Mesothelial cell of epicardium (in vitro differentiated cells): ENCODE results near the gene CHMP1B. TPM values are rescaled to one million over a fixed set of nuclear protein-coding genes. Genes with fewer than 3 reads are reported as not detected.

Experiments
- DNase-seq, 2 experiments: peaks; one replicate each; pipeline ENCODE4 v3.0.0; 2021; ENCODE audit warnings: low spot score in 2 of 2; ENCODE audit not compliant: unreplicated experiment in 2 of 2
- H3K27ac Mint-ChIP-seq: 2 replicates; pipeline ENCODE4 v1.8.0; 2021; ENCODE audit warnings: mixed read lengths
- H3K27me3 Mint-ChIP-seq: 2 replicates; pipeline ENCODE4 v1.8.0; 2021; ENCODE audit warnings: low read depth, mixed read lengths
- H3K36me3 Mint-ChIP-seq: 2 replicates; pipeline ENCODE4 v1.8.0; 2021; ENCODE audit warnings: mixed read lengths
- H3K4me1 Mint-ChIP-seq: 2 replicates; pipeline ENCODE4 v1.8.0; 2021; ENCODE audit warnings: mixed read lengths
- H3K4me3 Mint-ChIP-seq: 2 replicates; pipeline ENCODE4 v1.8.0; 2021; ENCODE audit warnings: mild to moderate bottlenecking, moderate library complexity, mixed read lengths
- H3K9me3 Mint-ChIP-seq: 2 replicates; pipeline ENCODE4 v1.8.0; 2021; ENCODE audit warnings: mixed read lengths
- CTCF ChIP-seq: fragments of 200-600 bp; sonication (generic); IDR thresholded peaks from one replicate; pipeline ENCODE4 v1.5.0; 2021; ENCODE audit warnings: antibody characterized with exemption; ENCODE audit not compliant: unreplicated experiment
- total RNA-seq: library from RNA; stranded (reverse); gene quantifications from 3 replicates; pipeline ENCODE4 v1.2.1, GENCODE V29; 2021

Gene CHMP1B
- total RNA-seq, 1 donor from 2014 or later = 43.7 TPM

GRCh38 chr18:11862468-11863137 lies 11.4 kb downstream of the CHMP1B start:
- no peak for DNase-seq
- peaks cover 24% of the 10 kb centered on the region for H3K4me1 Mint-ChIP-seq
- no peak overlapping the region for H3K4me3 Mint-ChIP-seq
- no peaks in the 10 kb centered on the region for H3K27me3 Mint-ChIP-seq
- peak overlapping the region; percentile 56 for H3K27ac Mint-ChIP-seq
- TF ChIP-seq CTCF = no peak
- no peaks in the 10 kb centered on the region for H3K36me3 Mint-ChIP-seq
- no peaks in the 10 kb centered on the region for H3K9me3 Mint-ChIP-seq

DNA sequence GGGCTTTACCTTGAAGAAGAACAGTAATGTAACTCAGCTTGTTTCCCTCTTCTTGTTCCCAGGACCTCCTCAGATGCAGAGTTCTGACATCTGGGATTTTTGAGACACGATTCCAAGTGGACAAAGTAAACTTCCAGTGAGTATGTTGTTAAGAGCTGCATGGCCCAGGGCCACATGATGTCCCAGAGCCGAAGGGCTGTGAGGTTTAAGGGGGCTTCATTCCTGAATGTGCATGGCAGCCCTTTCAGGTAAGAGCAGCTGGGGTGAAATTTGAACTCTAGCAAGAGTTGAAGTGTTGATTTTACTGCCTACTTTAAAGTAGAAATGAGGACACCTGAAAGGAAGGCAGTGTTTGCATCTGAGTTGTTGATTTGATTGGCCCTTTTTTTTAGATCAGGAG lies 13.3 kb downstream of the CHMP1B start:
- H3K36me3 Mint-ChIP-seq = no peaks in the 10 kb centered on the region
- DNase-seq = no peak
- no peak overlapping the region for H3K4me3 Mint-ChIP-seq
- H3K4me1 Mint-ChIP-seq = peaks cover 10% of the 10 kb centered on the region
- no peak overlapping the region for H3K27ac Mint-ChIP-seq
- TF ChIP-seq CTCF = no peak
- H3K27me3 Mint-ChIP-seq = no peaks in the 10 kb centered on the region
- no peaks in the 10 kb centered on the region for H3K9me3 Mint-ChIP-seq

DNA sequence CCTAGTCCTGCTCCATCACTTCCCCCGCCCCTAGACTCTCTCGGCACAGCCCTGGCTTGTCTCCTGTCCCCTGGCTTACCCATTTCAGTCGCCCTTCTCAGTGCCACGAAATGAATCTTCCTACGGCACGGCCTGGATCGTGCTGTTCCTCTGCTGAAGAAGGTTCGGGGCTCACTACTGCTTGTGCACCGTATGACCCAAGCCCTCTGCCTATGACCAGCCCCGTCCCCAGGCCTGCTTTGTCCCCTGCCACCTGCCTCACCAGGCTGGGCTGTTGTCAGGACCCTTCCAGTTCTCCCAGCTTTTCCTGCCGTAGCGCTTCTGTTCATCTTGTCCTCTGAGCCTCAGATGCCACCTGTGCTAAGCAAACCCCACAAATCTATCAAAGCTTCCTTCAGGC lies 13.9 kb downstream of the CHMP1B start:
- H3K27me3 Mint-ChIP-seq = no peaks in the 10 kb centered on the region
- no peak overlapping the region for H3K27ac Mint-ChIP-seq
- peaks cover 10% of the 10 kb centered on the region for H3K4me1 Mint-ChIP-seq
- DNase-seq = no peak
- no peak for TF ChIP-seq CTCF
- no peak overlapping the region for H3K4me3 Mint-ChIP-seq
- no peaks in the 10 kb centered on the region for H3K9me3 Mint-ChIP-seq
- H3K36me3 Mint-ChIP-seq = no peaks in the 10 kb centered on the region

GRCh38 chr18:11866329-11866728 lies 15.1 kb downstream of the CHMP1B start:
- Mint-ChIP-seq H3K27me3 (no peaks in the 10 kb centered on the region), H3K27ac (no peak overlapping the region), H3K4me3 (no peak overlapping the region), H3K36me3 (no peaks in the 10 kb centered on the region), H3K9me3 (no peaks in the 10 kb centered on the region), H3K4me1 (peaks cover 10% of the 10 kb centered on the region)
- no peak for DNase-seq
- TF ChIP-seq CTCF = no peak

- Mint-ChIP-seq H3K36me3 (no peaks in the 10 kb centered on the region), H3K4me1 (peaks cover 8% of the 10 kb centered on the region), H3K27ac (no peak overlapping the region), H3K4me3 (no peak overlapping the region), H3K9me3 (no peaks in the 10 kb centered on the region), H3K27me3 (no peaks in the 10 kb centered on the region)
- TF ChIP-seq CTCF = no peak
- no peak for DNase-seq
These were observed 15.6 kb downstream of the CHMP1B start for GRCh38 chr18:11866764-11867163.

DNA sequence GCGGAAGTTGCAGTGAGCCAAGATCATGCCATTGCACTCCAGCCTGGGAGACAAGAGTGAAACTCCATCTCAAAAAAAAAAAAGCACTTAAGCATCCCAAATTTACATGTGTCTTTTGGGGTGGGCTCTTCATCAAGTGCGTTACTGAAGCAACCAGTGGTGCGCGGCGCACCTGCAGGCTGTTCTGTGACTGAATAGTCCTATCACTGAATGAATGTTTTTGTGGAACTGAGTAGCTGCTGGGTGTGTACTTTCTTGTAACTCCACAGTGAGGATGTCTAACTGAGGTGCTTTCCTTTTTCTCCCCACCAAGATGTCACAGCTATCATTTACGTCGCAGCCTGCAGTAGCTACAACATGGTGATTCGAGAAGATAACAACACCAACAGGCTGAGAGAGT lies 17.0 kb downstream of the CHMP1B start:
- Mint-ChIP-seq H3K9me3 (no peaks in the 10 kb centered on the region), H3K4me3 (no peak overlapping the region), H3K27me3 (no peaks in the 10 kb centered on the region), H3K36me3 (no peaks in the 10 kb centered on the region), H3K27ac (no peak overlapping the region), H3K4me1 (no peaks in the 10 kb centered on the region)
- TF ChIP-seq CTCF = no peak
- no peak for DNase-seq
